Left ventricle myocardium inferior (tissue), 1 donor: ENCODE measurements around the gene RHBDF2. TPM values are rescaled to one million over a fixed set of nuclear protein-coding genes. Genes with fewer than 3 reads are reported as not detected.
"Not testable (repeated sequence)": the region's sequence is repeated elsewhere in the genome, so short reads cannot be mapped to it uniquely, and the experiment has no call there.

Experiments
- DNase-seq: peaks from one replicate; pipeline ENCODE4 v3.0.0-alpha.2; 2020
- H3K27ac ChIP-seq: fragments of 200-600 bp; replicated peaks from 2 replicates; pipeline ENCODE4 v1.8.0; 2021
- H3K27me3 ChIP-seq: fragments of 200-600 bp; 2 replicates; pipeline ENCODE4 v1.8.0; 2021; ENCODE audit warnings: low read depth
- H3K36me3 ChIP-seq: fragments of 200-600 bp; 2 replicates; pipeline ENCODE4 v1.8.0; 2021
- H3K4me1 ChIP-seq: fragments of 200-600 bp; 2 replicates; pipeline ENCODE4 v1.8.0; 2021
- H3K4me3 ChIP-seq: fragments of 200-600 bp; 2 replicates; pipeline ENCODE4 v1.8.0; 2021; ENCODE audit warnings: mild to moderate bottlenecking, moderate library complexity
- H3K9me3 ChIP-seq: fragments of 200-600 bp; replicated peaks from 2 replicates; pipeline ENCODE4 v1.8.0; 2021
- CTCF ChIP-seq: fragments of 200-600 bp; IDR thresholded peaks from 2 replicates; pipeline ENCODE4 v1.8.0; 2021; ENCODE audit warnings: antibody characterized with exemption, mild to moderate bottlenecking, borderline replicate concordance
- intact Hi-C: fragments of 100-400 bp; cut with micrococcal nuclease; formaldehyde crosslinking; loops from one replicate; pipeline ENCODE4 v1.11.0; 2022
- total RNA-seq: library from RNA; stranded (reverse); fragmentation: NEBNext Ultra II Directional; extraction: Animal tissue kit (Norgen Biotek cat#: 25700); gene quantifications from one replicate; pipeline ENCODE4 v1.2.1, GENCODE V29; 2021
- donor health status: DM: no; HTN: yes; CAD: no; lungs with severe emphysema.

The RHBDF2 gene
- total RNA-seq, 1 donor from 2014 or later, result 13.8 TPM

DNA sequence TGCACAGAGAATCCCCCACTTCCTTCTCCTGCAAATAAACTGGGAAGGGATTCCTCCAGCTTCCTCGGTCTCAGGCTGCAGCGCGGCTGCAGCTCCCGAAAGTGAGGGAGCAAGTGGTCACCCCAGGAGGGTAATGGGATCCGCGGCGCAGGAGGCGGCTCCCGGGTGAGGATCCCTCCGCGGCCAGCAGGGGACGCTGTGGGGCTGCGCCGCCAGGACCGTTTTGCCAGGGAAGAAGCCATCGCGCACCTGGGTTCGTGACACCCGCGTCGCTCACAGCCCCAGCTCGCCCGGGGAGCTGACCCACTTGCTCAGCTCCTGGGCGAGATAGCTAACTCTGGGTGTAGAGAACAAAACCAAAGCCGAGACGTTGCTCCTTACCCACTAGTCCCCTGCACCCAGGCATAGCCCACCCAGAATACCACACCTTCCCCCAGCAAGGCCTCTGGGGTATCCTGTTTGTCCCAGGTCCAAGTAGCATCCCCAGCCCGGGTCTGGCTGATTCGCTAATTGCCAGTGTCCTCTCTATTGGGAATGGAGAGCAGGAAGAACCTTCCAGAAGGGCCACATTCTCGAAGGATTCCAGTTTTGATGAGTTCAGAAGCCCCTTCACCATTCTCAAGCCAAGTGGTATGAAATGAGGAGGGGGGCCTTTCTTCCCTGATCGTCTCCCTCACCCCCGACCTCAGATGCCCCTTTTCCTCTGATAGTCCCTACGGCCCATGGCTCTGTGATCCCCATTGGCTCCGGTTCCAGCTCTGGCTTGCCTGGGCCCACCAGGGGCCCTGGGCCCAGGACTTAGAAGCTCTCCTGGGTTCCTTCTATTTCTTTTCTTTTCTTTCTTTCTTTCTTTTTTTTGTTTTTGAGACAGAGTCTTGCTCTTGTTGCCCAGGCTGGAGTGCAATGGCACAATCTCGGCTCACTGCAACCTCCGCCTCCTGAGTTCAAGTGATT, 22.1 kb upstream of the RHBDF2 start:
- peak; percentile 78 for DNase-seq
- Histone ChIP-seq H3K36me3 (no peaks in the 10 kb centered on the region), H3K27me3 (no peaks in the 10 kb centered on the region), H3K27ac (peak overlapping the region; percentile 22), H3K4me3 (no peak overlapping the region), H3K4me1 (peaks cover 45% of the 10 kb centered on the region), H3K9me3 (no peaks in the 10 kb centered on the region)
- TF ChIP-seq CTCF, result peak; percentile 100
- intact Hi-C loops, result loop anchor here (2.0 to 10.0 kb wide), 2 partner anchors 23 to 151 kb away; no protein-coding TSS in a partner anchor

DNA sequence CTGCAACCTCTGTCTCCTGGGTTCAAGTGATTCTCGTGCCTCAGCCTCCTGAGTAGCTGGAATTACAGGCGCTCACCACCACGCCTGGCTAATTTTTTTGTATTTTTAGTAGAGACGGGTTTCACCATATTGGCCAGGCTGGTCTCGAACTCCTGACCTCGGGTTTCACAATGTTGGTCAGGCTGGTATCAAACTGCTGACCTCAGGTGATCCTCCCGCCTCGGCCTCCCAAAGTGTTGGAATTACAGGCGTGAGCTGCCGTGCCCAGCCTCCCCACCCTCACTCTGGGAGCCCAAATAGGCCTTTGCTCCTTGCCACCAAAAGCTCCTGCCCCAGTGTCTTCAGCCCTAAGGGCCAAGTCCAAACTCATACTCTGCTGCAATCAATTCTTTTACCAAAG, 20.5 kb upstream of the RHBDF2 start:
- not testable (repeated sequence) for DNase-seq, H3K4me3 ChIP-seq, H3K36me3 ChIP-seq, H3K27me3 ChIP-seq, H3K9me3 ChIP-seq
- Histone ChIP-seq H3K27ac (peak overlapping the region; percentile 38), H3K4me1 (peaks cover 30% of the 10 kb centered on the region)
- intact Hi-C loops, result loop anchor here (10.0 kb wide), 1 partner anchor 153 kb away; no protein-coding TSS in a partner anchor

DNA sequence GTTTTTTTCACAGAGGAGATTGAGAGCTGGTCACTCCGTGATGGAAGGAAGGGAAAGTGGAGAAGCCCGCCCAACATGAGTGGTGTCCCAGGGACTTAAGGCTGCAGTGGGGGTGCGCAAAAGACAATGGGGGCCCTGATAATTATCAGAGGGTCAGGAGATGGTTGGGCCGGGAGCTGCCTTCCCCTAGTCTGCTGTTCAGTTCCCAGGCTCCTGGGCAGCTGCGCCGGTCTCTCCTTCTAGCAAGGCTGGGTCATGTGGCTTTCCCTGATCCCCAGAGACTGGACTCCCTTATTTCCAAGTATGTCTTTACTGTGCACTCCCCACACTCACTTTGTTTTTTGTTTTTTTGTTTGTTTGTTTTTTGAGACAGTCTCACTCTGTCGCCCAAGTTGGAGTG, 20.0 kb upstream of the RHBDF2 start:
- Histone ChIP-seq H3K36me3 (no peaks in the 10 kb centered on the region), H3K27me3 (no peaks in the 10 kb centered on the region), H3K27ac (peak overlapping the region; percentile 38), H3K4me3 (no peak overlapping the region), H3K9me3 (no peaks in the 10 kb centered on the region), H3K4me1 (peaks cover 31% of the 10 kb centered on the region)
- intact Hi-C loops, result loop anchor here (10.0 kb wide), 1 partner anchor 154 kb away; no protein-coding TSS in a partner anchor
- DNase-seq, result no peak
- TF ChIP-seq CTCF, result no peak

DNA sequence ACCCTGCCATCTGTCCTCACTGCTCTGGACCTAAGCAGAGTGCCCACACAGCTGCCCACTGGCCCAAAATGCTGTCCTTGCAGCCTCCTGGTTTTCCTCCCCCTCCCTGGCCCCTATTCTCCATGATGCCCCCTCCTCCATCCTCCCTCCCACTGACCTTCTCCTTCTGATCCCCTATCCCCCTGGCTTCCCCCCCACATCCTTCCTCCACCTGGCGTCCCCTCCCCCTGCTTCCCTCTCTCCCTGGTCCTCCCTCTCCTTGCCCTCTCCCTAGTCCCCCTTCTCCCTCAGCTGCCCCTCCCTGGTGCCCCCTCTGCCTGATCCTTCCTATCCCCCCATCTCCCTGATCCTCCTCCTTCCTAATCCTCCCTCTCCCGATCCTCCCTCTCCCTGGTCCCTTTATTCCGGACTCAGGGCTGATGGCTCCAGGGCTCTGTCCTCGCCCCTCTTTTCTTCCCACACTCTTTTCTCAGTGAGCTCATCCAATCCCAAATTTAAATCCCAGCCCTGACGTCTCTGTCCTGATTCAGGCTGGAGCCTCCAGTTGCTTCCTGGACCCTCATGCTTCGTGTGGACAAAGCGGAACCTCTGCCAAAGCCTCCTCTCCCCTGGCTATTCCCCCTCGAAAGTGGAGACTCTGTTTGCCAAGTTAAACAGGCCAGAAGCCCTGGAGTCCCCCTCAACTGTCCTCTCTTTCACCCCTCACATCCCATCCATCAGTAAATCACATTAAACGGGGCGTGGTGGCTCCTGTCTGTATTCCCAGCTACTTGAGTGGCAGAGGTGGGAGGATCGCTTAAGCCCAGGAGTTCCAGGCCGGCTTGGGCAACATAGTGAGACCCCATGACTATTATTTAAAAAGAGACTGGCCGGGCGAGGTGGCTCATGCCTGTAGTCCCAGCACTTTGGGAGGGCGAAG, 18.1 kb upstream of the RHBDF2 start:
- peak overlapping the region; percentile 40 for H3K27ac ChIP-seq
- peaks cover 30% of the 10 kb centered on the region for H3K4me1 ChIP-seq

GRCh38 chr17:76517638-76518038, 16.4 kb upstream of the RHBDF2 start:
- H3K4me1 ChIP-seq, result peaks cover 14% of the 10 kb centered on the region
- no peaks in the 10 kb centered on the region for H3K9me3 ChIP-seq
- no peaks in the 10 kb centered on the region for H3K27me3 ChIP-seq
- no peak overlapping the region for H3K4me3 ChIP-seq
- DNase-seq, result no peak
- intact Hi-C loops, result no loop called here
- peak; percentile 23 for TF ChIP-seq CTCF
- H3K36me3 ChIP-seq, result no peaks in the 10 kb centered on the region
- H3K27ac ChIP-seq, result no peak overlapping the region

More for the DNA sequence above, 18.1 kb upstream of the RHBDF2 start:
- intact Hi-C loops, result no loop called here
- Histone ChIP-seq H3K4me3 (no peak overlapping the region), H3K27me3 (no peaks in the 10 kb centered on the region), H3K36me3 (no peaks in the 10 kb centered on the region), H3K9me3 (no peaks in the 10 kb centered on the region)
- no peak for DNase-seq
- TF ChIP-seq CTCF, result no peak
